ENCODE data around the gene TBC1D22A.

TBC1D22A gene

DNA sequence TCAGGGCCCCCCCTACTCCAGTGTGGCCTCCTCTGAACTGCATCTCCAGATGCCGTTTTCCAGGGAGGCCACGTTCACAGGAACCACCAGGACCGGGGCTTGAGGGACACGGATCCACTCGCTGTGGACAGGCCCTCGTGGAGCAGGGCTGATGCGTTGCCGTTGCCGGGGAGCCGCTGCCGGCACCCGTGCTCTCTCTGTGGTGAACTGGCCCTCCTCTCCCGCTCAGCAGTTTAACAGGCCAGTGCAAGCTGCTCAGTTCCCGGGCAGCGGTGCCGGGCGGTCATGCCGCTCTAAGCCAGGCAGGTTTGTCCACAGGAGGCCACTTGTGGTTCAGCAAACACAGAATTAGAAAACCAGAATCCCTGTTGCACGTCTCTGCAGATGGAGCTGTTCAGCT, 301.6 kb downstream of the TBC1D22A start:
- H3K9ac ChIP-seq (ENCODE audit: low read depth, low read length) = no peak overlapping the region
- H3K4me3 ChIP-seq (ENCODE audit: low read length) = no peak overlapping the region
- H3K9me3 ChIP-seq (ENCODE audit: insufficient read depth, low read depth, low read length) = no peaks in the 10 kb centered on the region
- no peak overlapping the region for H3K27ac ChIP-seq (ENCODE audit: low read length)
- H3K36me3 ChIP-seq (ENCODE audit: insufficient read depth, low read depth, low read length) = no peaks in the 10 kb centered on the region
- no peaks in the 10 kb centered on the region for H3K27me3 ChIP-seq (ENCODE audit: insufficient read depth, low read length)
- H3K4me1 ChIP-seq (ENCODE audit: insufficient read depth, low read length) = no peaks in the 10 kb centered on the region; the same call in 1 of the 2 replicates

DNA sequence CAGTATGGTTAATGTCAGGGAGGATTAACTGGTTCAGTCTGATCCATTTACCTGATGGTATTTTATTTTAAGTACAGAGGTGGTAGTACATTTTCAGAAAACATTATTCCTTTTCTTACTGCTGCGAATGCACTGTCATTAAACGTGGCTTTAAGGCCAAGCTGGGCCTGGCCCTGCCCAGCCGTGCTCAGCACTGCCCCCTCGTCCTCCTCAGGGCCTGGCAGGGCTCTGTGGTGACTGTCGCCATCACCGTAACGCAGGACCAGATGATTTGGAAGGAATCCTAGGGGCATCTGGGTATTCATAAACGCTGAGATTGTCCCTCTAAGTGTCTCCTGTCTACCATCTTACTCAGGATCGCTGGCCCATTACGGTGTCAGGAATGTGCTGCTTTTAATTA, 302.0 kb downstream of the TBC1D22A start:
- H3K4me1 ChIP-seq (ENCODE audit: insufficient read depth, low read length) = no peaks in the 10 kb centered on the region; the same call in 1 of the 2 replicates
- H3K27ac ChIP-seq (ENCODE audit: low read length) = no peak overlapping the region
- H3K27me3 ChIP-seq (ENCODE audit: insufficient read depth, low read length) = no peaks in the 10 kb centered on the region
- no peak overlapping the region for H3K4me3 ChIP-seq (ENCODE audit: low read length)
- H3K36me3 ChIP-seq (ENCODE audit: insufficient read depth, low read depth, low read length) = no peaks in the 10 kb centered on the region
- no peaks in the 10 kb centered on the region for H3K9me3 ChIP-seq (ENCODE audit: insufficient read depth, low read depth, low read length)
- H3K9ac ChIP-seq (ENCODE audit: low read depth, low read length) = no peak overlapping the region

DNA sequence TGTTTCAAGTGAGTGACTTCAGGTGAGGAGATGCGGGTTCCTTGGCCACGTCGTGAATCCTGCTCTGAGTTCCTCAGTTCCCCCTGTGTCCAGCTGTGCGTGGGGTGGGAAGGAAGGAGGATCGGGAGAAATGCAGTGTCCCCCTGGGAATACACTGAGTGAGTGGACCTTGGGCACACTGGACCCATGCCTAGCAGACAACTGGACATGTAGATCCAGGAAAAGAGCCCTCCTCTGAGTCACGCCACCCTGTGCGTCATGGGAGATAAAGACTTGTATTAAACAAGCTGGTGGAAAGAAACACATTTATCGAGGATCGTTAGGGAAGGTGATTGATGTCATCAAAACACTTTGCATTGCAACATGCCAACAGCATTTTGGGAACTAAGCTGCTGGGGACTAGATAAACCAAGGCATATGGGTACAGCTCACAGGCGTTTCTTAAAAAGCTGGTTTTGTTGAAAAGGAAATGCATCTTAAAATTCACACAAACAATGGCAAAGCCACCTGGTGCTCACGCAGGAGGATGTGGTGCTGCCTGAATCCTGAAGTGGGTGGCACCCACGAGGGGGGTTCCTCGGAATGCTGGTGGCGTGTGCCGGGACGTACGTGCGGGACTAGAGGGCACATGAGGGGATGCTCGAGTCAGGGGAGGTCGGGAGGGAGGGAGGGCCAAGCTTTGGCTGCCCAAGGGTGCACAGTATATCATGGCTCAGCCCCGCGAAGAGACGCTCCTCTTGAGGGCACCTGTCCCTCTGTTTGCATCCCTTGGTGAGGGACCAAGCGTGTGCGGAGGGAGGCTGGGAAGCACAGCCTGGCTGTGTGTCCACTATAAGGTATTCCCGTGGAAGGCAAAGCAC, 303.5 kb downstream of the TBC1D22A start:
- H3K4me3 ChIP-seq (ENCODE audit: low read length) = no peak overlapping the region
- H3K27me3 ChIP-seq (ENCODE audit: insufficient read depth, low read length) = no peaks in the 10 kb centered on the region
- no peaks in the 10 kb centered on the region for H3K9me3 ChIP-seq (ENCODE audit: insufficient read depth, low read depth, low read length)
- no peak overlapping the region for H3K27ac ChIP-seq (ENCODE audit: low read length)
- H3K36me3 ChIP-seq (ENCODE audit: insufficient read depth, low read depth, low read length) = no peaks in the 10 kb centered on the region
- H3K4me1 ChIP-seq (ENCODE audit: insufficient read depth, low read length) = no peaks in the 10 kb centered on the region; the same call in 1 of the 2 replicates
- no peak overlapping the region for H3K9ac ChIP-seq (ENCODE audit: low read depth, low read length)

DNA sequence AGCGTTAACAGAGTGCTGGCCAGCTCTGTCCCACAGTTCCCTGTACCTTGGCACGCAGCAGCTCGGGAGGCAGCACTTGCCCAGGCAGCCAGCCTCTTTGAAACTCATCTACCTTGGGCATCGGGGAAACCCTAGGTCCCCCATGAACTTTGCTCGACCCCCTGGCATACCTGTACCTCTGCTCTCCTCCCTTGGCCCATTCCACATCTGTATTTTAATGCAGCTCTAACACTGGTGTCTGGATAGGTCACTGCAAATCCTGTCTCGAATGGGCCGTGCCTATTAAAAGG, 304.1 kb downstream of the TBC1D22A start:
- Histone ChIP-seq H3K27ac (ENCODE audit: low read length) (no peak overlapping the region), H3K27me3 (ENCODE audit: insufficient read depth, low read length) (no peaks in the 10 kb centered on the region), H3K4me1 (ENCODE audit: insufficient read depth, low read length) (no peaks in the 10 kb centered on the region; the same call in 1 of the 2 replicates), H3K9me3 (ENCODE audit: insufficient read depth, low read depth, low read length) (no peaks in the 10 kb centered on the region), H3K9ac (ENCODE audit: low read depth, low read length) (no peak overlapping the region), H3K36me3 (ENCODE audit: insufficient read depth, low read depth, low read length) (no peaks in the 10 kb centered on the region), H3K4me3 (ENCODE audit: low read length) (no peak overlapping the region)

DNA sequence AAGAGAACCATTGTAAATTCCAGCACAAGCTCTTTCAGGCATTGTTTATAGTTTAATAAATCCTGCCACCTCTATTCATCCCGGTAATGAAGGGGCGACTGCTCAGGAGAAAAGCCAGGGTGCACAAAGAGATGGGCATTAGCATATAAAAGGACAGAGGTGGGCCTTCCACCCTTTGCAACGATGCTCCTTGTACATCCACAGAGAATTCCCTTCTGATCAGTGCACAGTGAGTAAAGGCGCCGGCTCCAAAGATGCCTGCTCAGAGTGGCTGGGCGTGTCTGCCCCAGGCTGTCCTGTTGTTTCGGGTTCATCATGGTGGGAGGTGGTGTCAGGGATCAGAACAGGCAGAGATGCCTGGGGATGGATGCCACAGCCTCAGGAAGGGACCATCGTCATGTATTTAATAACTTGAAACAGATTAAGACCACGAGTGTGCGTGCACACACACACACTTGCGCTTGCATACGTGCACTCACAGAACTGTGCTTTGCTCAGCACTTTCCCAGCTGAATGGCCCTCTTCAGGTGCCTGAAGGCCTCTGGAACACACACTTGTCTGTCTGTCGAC, 305.0 kb downstream of the TBC1D22A start:
- H3K9me3 ChIP-seq (ENCODE audit: insufficient read depth, low read depth, low read length) = no peaks in the 10 kb centered on the region
- H3K27ac ChIP-seq (ENCODE audit: low read length) = no peak overlapping the region
- no peaks in the 10 kb centered on the region for H3K27me3 ChIP-seq (ENCODE audit: insufficient read depth, low read length)
- H3K4me1 ChIP-seq (ENCODE audit: insufficient read depth, low read length) = no peaks in the 10 kb centered on the region; the same call in 1 of the 2 replicates
- H3K9ac ChIP-seq (ENCODE audit: low read depth, low read length) = no peak overlapping the region
- no peaks in the 10 kb centered on the region for H3K36me3 ChIP-seq (ENCODE audit: insufficient read depth, low read depth, low read length)
- no peak overlapping the region for H3K4me3 ChIP-seq (ENCODE audit: low read length)

DNA sequence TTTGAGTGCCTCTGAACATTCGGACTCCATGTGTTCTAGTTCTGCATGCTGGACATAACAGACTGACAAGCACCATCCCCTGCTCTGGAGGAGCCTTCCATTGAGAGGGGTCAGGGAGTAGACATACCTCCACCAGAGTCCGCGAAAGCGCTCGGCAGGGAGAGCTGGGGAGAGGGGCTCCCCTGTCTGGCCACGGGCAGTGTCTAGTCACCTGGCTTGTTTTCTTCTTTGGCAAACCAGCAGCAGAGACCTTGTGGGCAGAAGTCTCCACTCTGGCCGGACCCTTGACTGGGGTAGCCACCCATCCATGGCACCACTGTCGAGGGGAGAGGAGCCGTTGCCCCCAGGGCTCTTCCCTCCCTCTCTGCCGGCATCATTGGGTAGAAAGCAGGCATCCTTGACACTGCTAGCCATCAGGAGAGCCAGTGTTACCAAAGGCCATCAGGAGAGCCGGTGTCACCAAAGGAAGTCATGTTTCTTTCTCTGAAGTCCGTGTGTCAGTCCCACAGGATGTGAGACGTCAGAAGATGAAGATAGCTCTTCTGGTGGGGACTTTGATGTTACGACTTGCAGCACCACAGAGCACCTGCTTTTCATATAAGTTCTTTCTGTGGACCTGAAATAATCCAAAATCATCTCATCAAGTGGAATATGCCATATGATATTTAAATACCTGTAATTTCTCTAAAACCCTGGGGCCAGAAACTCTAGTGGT, 305.6 kb downstream of the TBC1D22A start:
- Histone ChIP-seq H3K27ac (ENCODE audit: low read length) (no peak overlapping the region), H3K9me3 (ENCODE audit: insufficient read depth, low read depth, low read length) (no peaks in the 10 kb centered on the region)

DNA sequence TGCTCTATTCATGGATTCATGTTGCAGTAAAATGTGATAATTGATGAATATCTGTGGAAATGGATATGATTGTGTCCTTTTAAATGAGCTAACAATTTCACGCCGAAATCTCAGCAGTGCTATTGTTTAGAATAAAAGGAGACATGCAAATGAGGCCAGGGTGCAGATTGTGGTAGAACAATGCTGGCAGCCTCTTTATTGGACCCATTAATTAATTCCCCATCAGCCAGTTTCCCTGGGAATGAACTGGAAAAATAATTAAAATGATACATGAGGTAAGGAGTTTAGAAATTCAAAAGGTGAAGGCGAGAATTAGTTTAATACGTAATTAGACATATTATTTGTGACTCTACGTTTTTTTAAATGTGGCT, 306.2 kb downstream of the TBC1D22A start:
- Histone ChIP-seq H3K4me1 (ENCODE audit: insufficient read depth, low read length) (no peaks in the 10 kb centered on the region; the same call in 1 of the 2 replicates), H3K4me3 (ENCODE audit: low read length) (no peak overlapping the region), H3K27ac (ENCODE audit: low read length) (no peak overlapping the region), H3K27me3 (ENCODE audit: insufficient read depth, low read length) (no peaks in the 10 kb centered on the region), H3K9me3 (ENCODE audit: insufficient read depth, low read depth, low read length) (no peaks in the 10 kb centered on the region), H3K36me3 (ENCODE audit: insufficient read depth, low read depth, low read length) (no peaks in the 10 kb centered on the region), H3K9ac (ENCODE audit: low read depth, low read length) (no peak overlapping the region)

More for the DNA sequence above, 305.6 kb downstream of the TBC1D22A start:
- no peak overlapping the region for H3K4me3 ChIP-seq (ENCODE audit: low read length)
- H3K27me3 ChIP-seq (ENCODE audit: insufficient read depth, low read length) = no peaks in the 10 kb centered on the region
- no peaks in the 10 kb centered on the region for H3K36me3 ChIP-seq (ENCODE audit: insufficient read depth, low read depth, low read length)
- no peak overlapping the region for H3K9ac ChIP-seq (ENCODE audit: low read depth, low read length)
- no peaks in the 10 kb centered on the region; the same call in 1 of the 2 replicates for H3K4me1 ChIP-seq (ENCODE audit: insufficient read depth, low read length)

DNA sequence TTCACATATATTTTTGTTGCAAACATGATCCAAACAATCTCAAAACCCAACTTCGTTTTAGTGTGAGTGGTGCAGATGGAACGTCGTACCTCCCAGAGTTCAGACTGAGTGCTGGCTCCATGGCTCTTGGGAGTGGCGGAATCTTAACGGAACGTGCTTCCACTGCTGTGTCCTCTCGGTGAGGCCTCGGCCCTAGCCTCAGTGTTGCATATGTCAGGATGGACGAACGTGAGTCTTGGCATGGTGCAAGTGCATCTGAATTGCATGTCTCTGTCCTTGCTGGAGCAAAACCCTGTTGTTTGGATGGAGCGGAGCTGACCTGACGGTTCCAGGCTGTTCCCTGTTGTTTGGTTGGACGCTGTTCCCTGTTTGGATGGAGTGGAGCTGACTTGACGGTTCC, 306.8 kb downstream of the TBC1D22A start:
- Histone ChIP-seq H3K27me3 (ENCODE audit: insufficient read depth, low read length) (no peaks in the 10 kb centered on the region), H3K9ac (ENCODE audit: low read depth, low read length) (no peak overlapping the region), H3K27ac (ENCODE audit: low read length) (no peak overlapping the region), H3K9me3 (ENCODE audit: insufficient read depth, low read depth, low read length) (no peaks in the 10 kb centered on the region), H3K36me3 (ENCODE audit: insufficient read depth, low read depth, low read length) (no peaks in the 10 kb centered on the region), H3K4me1 (ENCODE audit: insufficient read depth, low read length) (no peaks in the 10 kb centered on the region; the same call in 1 of the 2 replicates), H3K4me3 (ENCODE audit: low read length) (no peak overlapping the region)

DNA sequence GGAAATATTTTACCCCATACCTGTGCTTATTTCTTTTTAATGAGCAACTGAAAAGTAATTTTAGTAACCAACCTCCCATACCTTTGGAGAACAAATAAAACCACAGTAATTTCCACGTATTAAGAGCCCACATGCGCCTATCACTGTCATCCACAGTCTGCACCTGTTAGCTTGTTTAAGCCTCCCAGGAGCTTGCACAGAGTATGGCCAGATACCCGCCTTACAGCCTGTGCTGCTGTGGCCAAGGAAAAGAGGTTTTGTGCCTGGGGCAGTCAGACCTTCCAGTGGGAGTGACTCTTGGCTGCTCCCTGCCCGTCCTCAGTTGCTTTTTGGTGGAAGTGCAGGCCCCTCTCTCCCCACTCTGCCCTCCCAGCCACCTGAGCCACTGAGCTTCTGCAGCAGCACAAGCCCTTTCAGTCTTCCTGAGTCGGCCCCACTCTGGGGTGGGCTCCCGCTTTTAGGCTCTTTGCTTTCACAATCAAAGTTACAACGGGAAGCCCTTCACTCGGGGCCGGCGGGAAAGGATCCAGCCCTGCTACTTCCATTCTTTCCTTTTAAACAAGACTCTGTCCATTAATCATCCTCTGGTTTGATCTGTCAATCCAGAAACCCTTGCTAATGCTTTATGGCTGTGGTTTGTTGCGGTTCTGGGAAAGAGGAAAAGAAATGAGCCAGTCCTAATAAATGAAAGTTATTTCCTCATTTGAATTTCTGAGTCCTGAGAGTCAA, 308.8 kb downstream of the TBC1D22A start:
- H3K9ac ChIP-seq (ENCODE audit: low read depth, low read length) = no peak overlapping the region
- no peaks in the 10 kb centered on the region; the same call in 1 of the 2 replicates for H3K4me1 ChIP-seq (ENCODE audit: insufficient read depth, low read length)
- H3K27me3 ChIP-seq (ENCODE audit: insufficient read depth, low read length) = no peaks in the 10 kb centered on the region
- H3K9me3 ChIP-seq (ENCODE audit: insufficient read depth, low read depth, low read length) = no peaks in the 10 kb centered on the region
- H3K36me3 ChIP-seq (ENCODE audit: insufficient read depth, low read depth, low read length) = no peaks in the 10 kb centered on the region
- H3K4me3 ChIP-seq (ENCODE audit: low read length) = no peak overlapping the region
- no peak overlapping the region for H3K27ac ChIP-seq (ENCODE audit: low read length)

DNA sequence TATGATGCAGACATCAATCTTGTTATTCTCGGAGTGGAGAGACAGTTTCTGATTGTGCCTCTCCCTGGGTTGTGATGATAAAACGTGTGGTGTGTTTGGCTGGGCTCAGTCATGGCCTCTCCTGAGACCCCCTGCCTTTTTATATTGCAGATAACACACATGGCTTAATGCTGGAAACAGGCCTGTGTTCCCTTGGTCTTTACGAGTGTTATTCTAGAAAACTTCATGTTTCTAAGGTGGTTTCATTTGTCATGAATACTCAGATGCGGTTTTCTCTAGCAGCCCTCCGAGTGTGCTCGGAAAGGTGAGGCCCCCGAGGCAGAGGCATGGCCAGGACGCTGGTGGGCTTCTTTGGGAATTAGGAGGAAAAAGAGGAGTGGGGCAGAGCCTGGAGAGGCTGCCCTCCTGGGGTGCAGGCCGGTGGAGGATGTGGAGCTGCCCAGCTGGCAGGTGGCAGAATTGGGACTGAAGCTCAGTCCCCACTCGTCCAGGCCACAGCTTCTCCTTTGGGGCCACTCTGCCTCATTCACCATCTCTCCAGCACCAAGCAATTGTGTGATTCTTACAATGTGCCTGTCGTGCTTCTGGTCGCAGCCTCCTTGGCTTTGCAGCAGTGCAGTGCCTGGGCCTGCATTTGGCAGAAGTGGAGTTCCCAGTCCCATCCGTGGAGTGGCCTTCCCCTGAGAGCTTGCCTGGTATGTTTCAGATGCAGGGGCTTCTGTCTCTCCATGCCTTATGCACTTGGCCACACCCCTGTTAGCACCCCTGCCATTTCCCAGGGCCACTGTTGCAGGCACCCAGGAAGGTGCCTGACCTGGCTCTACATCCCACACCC, 309.6 kb downstream of the TBC1D22A start:
- no peak overlapping the region for H3K9ac ChIP-seq (ENCODE audit: low read depth, low read length)
- no peaks in the 10 kb centered on the region for H3K27me3 ChIP-seq (ENCODE audit: insufficient read depth, low read length)
- H3K36me3 ChIP-seq (ENCODE audit: insufficient read depth, low read depth, low read length) = no peaks in the 10 kb centered on the region
- H3K9me3 ChIP-seq (ENCODE audit: insufficient read depth, low read depth, low read length) = no peaks in the 10 kb centered on the region
- H3K4me1 ChIP-seq (ENCODE audit: insufficient read depth, low read length) = no peaks in the 10 kb centered on the region; the same call in 1 of the 2 replicates
- H3K27ac ChIP-seq (ENCODE audit: low read length) = no peak overlapping the region
- no peak overlapping the region for H3K4me3 ChIP-seq (ENCODE audit: low read length)

DNA sequence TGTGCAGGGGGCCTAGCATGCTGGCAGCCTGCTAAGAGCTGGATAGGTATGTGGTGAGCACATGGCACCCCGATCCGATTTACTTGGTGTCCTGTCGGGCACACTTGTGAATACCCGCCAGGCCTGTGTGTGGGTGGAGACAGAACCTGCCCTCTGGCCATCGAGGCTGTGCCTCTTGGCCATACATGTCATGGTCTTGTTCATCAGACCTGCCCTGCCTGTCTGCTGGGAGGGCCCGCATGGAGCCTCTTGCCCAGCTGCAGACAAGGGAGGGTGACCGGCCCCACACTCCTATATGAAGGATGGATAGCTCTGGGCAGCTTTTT, 310.2 kb downstream of the TBC1D22A start:
- H3K27ac ChIP-seq (ENCODE audit: low read length) = no peak overlapping the region
- H3K4me1 ChIP-seq (ENCODE audit: insufficient read depth, low read length) = no peaks in the 10 kb centered on the region; the same call in 1 of the 2 replicates

More for the DNA sequence above, 310.2 kb downstream of the TBC1D22A start:
- no peaks in the 10 kb centered on the region for H3K9me3 ChIP-seq (ENCODE audit: insufficient read depth, low read depth, low read length)
- H3K36me3 ChIP-seq (ENCODE audit: insufficient read depth, low read depth, low read length) = no peaks in the 10 kb centered on the region
- H3K27me3 ChIP-seq (ENCODE audit: insufficient read depth, low read length) = no peaks in the 10 kb centered on the region
- H3K9ac ChIP-seq (ENCODE audit: low read depth, low read length) = no peak overlapping the region
- H3K4me3 ChIP-seq (ENCODE audit: low read length) = no peak overlapping the region
